CD4-positive, alpha-beta T cell (primary cell): Measurements from ENCODE around the gene AZU1. TPM values are rescaled to one million over a fixed set of nuclear protein-coding genes. Genes with fewer than 3 reads are reported as not detected.

Experiments used
- ATAC-seq: fragments of 200-7000 bp; cut with Tn5 transposase; one replicate; pipeline ENCODE4 v1.10.0; 2022; ENCODE audit warnings: mild to moderate bottlenecking; ENCODE audit not compliant: poor library complexity
- CTCF ChIA-PET: fragments of 350-600 bp; sonication (Branson Sonifier 250); formaldehyde crosslinking; loops from one replicate; lab custom pipeline; 2021; ENCODE audit warnings: antibody characterized with exemption, inconsistent platforms; lab: Charles Lee
- POLR2A ChIA-PET: fragments of 350-600 bp; sonication (Branson Sonifier 250); formaldehyde crosslinking; loops from one replicate; lab custom pipeline; 2021; ENCODE audit warnings: antibody characterized with exemption, inconsistent platforms; lab: Charles Lee
- DNase-seq, 14 experiments: peaks; one replicate each; pipeline ENCODE4 v3.0.0-alpha.2; 2013 to 2020; ENCODE audit warnings: mixed read lengths in 2 of 14
- H3K27ac ChIP-seq, 2 donors: one replicate each; pipeline versions ENCODE4 v1.5.1 to v1.7.0; 2013; ENCODE audit warnings: low read length in 2 of 2, low read depth in 1 of 2, mild to moderate bottlenecking in 1 of 2
- H3K27me3 ChIP-seq, 2 experiments: 1 replicate in 1 of 2; 2 replicates in 1 of 2; pipeline versions ENCODE4 v1.6.1 to v1.7.0; 2013; ENCODE audit warnings: low read length in 2 of 2, control low read depth in 1 of 2, mild to moderate bottlenecking in 1 of 2, moderate library complexity in 1 of 2; ENCODE audit not compliant: insufficient read depth in 2 of 2, control insufficient read depth in 1 of 2
- H3K36me3 ChIP-seq: one replicate; pipeline ENCODE4 v1.6.1; 2013; ENCODE audit warnings: low read length, control low read depth; ENCODE audit not compliant: insufficient read depth
- H3K4me1 ChIP-seq: one replicate; pipeline ENCODE4 v1.6.1; 2013; ENCODE audit warnings: low read length, control low read depth; ENCODE audit not compliant: insufficient read depth
- H3K4me3 ChIP-seq: one replicate; pipeline ENCODE4 v1.5.1; 2013; ENCODE audit warnings: mild to moderate bottlenecking, low read length, moderate library complexity
- H3K9me3 ChIP-seq, 2 experiments: 1 replicate in 1 of 2; 2 replicates in 1 of 2; pipeline versions ENCODE4 v1.6.1 to v1.7.0; 2013; ENCODE audit warnings: low read length in 2 of 2, mild to moderate bottlenecking in 2 of 2, control low read depth in 1 of 2, moderate library complexity in 1 of 2; ENCODE audit not compliant: control insufficient read depth in 1 of 2, insufficient read depth in 1 of 2
- H3K27ac Mint-ChIP-seq: one replicate; pipeline ENCODE4 v1.8.0; 2020; ENCODE audit warnings: mixed read lengths
- H3K27me3 Mint-ChIP-seq: one replicate; pipeline ENCODE4 v1.8.0; 2021; ENCODE audit warnings: mixed read lengths
- H3K36me3 Mint-ChIP-seq: one replicate; pipeline ENCODE4 v1.8.0; 2021; ENCODE audit warnings: low read depth, mixed read lengths
- H3K4me1 Mint-ChIP-seq: one replicate; pipeline ENCODE4 v1.8.0; 2021; ENCODE audit warnings: low read depth, mixed read lengths
- H3K4me3 Mint-ChIP-seq: one replicate; pipeline ENCODE4 v1.8.0; 2020; ENCODE audit warnings: mild to moderate bottlenecking, mixed read lengths
- H3K9me3 Mint-ChIP-seq: one replicate; pipeline ENCODE4 v1.8.0; 2020; ENCODE audit warnings: mixed read lengths
- CTCF ChIP-seq: fragments of 200-600 bp; IDR thresholded peaks from one replicate; pipeline ENCODE4 v1.8.0; 2022; ENCODE audit warnings: antibody characterized with exemption, mild to moderate bottlenecking
- intact Hi-C, 2 experiments: fragments of 100-400 bp; cut with DNase I in 1 of 2; cut with micrococcal nuclease in 1 of 2; formaldehyde crosslinking; loops; one replicate each; pipeline versions ENCODE4 v1.15.1 to v1.9.0; 2023 to 2025; cut with DNase I, micrococcal nuclease
- total RNA-seq, 174 experiments: library from RNA in 2 of 174; stranded (reverse) in 2 of 174; gene quantifications; one replicate each; pipeline ENCODE4 v1.2.3 and lab custom pipeline; 2021 to 2026

Gene AZU1
- total RNA-seq, 2 experiments from 2014 or later = 0.47 to 0.49 TPM

- no peak overlapping the region for H3K27ac ChIP-seq
- no peaks in the 10 kb centered on the region for H3K4me1 Mint-ChIP-seq
- no peaks in the 10 kb centered on the region for H3K36me3 Mint-ChIP-seq
- no peaks in the 10 kb centered on the region for H3K36me3 ChIP-seq
- peaks cover 18% of the 10 kb centered on the region for H3K4me1 ChIP-seq
- H3K4me3 ChIP-seq = no peak overlapping the region
- H3K4me3 Mint-ChIP-seq = no peak overlapping the region
- ChIA-PET POLR2A (no interaction called here), CTCF (interaction anchor here (1.1 kb wide), 1 partner anchor 172 kb away, joined by 3 read pairs; no protein-coding TSS in a partner anchor)
- H3K27me3 Mint-ChIP-seq = peaks cover 17% of the 10 kb centered on the region
- H3K9me3 ChIP-seq = peaks cover 0 to 7% of the 10 kb centered on the region in 2 experiments
- DNase-seq = no peak
- peaks cover 28 to 37% of the 10 kb centered on the region in 2 experiments for H3K27me3 ChIP-seq
- H3K9me3 Mint-ChIP-seq = no peaks in the 10 kb centered on the region
- no peak for ATAC-seq
- intact Hi-C loops = no loop called here
- no peak overlapping the region for H3K27ac Mint-ChIP-seq
- no peak for TF ChIP-seq CTCF
Measured at GRCh38 chr19:855142-855541, 27.5 kb downstream of the AZU1 start.

- no peak overlapping the region for H3K27ac Mint-ChIP-seq
- CTCF ChIA-PET = interaction anchor here (2.1 kb wide), 1 partner anchor 128 kb away, joined by 5 read pairs; the partner anchor contains the start of gene WDR18
- H3K4me1 ChIP-seq = peaks cover 21% of the 10 kb centered on the region
- H3K36me3 Mint-ChIP-seq = no peaks in the 10 kb centered on the region
- intact Hi-C loops = no loop called here
- H3K27me3 Mint-ChIP-seq = peaks cover 13% of the 10 kb centered on the region
- DNase-seq (peak in 1 of 14 experiments; percentile 37), ATAC-seq (no peak)
- H3K9me3 Mint-ChIP-seq = no peaks in the 10 kb centered on the region
- no peaks in the 10 kb centered on the region for H3K4me1 Mint-ChIP-seq
- H3K36me3 ChIP-seq = no peaks in the 10 kb centered on the region
- POLR2A ChIA-PET = interaction anchor here (0.8 kb wide), 1 partner anchor 58 kb away, joined by 4 read pairs; no protein-coding TSS in a partner anchor
- no peak for TF ChIP-seq CTCF
- H3K9me3 ChIP-seq = peaks cover 0 to 7% of the 10 kb centered on the region in 2 experiments
- H3K4me3 Mint-ChIP-seq = no peak overlapping the region
- peaks cover 25 to 32% of the 10 kb centered on the region in 2 experiments for H3K27me3 ChIP-seq
- H3K27ac ChIP-seq = no peak overlapping the region
- H3K4me3 ChIP-seq = no peak overlapping the region
Measured at GRCh38 chr19:855566-856120, 28.0 kb downstream of the AZU1 start.

DNA sequence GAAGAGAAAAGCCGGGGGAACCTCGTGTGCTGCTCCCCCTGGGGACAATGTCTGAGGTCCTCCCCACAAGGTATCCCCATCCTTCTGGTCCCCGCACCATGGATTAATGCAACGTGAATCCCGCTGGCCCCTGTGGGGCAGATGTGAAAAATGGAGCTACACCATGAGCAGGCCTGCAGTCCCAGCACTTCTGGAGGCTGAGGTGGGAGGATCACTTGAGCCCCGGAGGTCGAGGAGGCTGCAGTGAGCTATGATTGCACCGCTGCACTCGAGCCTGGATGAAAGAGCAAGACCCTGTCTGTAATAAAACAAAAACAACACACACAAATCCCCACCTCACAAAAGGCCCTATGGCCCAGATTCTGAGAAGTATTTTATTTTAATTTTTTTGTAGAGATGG, 30.6 kb downstream of the AZU1 start:
- Histone ChIP-seq H3K4me3 (no peak overlapping the region), H3K27me3 (peaks cover 12 to 16% of the 10 kb centered on the region in 2 experiments), H3K36me3 (no peaks in the 10 kb centered on the region), H3K9me3 (peaks cover 0 to 10% of the 10 kb centered on the region in 2 experiments), H3K27ac (no peak overlapping the region), H3K4me1 (peaks cover 39% of the 10 kb centered on the region)
- ATAC-seq (no peak), DNase-seq (no peak)
- POLR2A ChIA-PET = interaction anchor here (1.0 kb wide), 1 partner anchor 35 kb away, joined by 5 read pairs; the partner anchor contains the start of genes MED16 and RNU6-9
- no peak overlapping the region for H3K27ac Mint-ChIP-seq
- no peaks in the 10 kb centered on the region for H3K9me3 Mint-ChIP-seq
- TF ChIP-seq CTCF = no peak
- H3K36me3 Mint-ChIP-seq = no peaks in the 10 kb centered on the region
- H3K4me1 Mint-ChIP-seq = peaks cover 10% of the 10 kb centered on the region
- no peak overlapping the region for H3K4me3 Mint-ChIP-seq
- intact Hi-C loops = loop anchor here in 1 of 2 experiments (2.0 kb wide), 1 partner anchor 125 kb away; no protein-coding TSS in a partner anchor
- H3K27me3 Mint-ChIP-seq = peaks cover 13% of the 10 kb centered on the region
- CTCF ChIA-PET = no interaction called here
